PC-9 (cell line): Measurements from ENCODE around the gene ARHGAP26.

Experiments
- CTCF ChIP-seq: fragments of 200-600 bp; sonication (generic); conservative IDR thresholded peaks from 2 replicates; pipeline ENCODE4 v1.6.1; 2017; ENCODE audit warnings: mixed run types, antibody characterized with exemption, mild to moderate bottlenecking, moderate library complexity
- EZH2 ChIP-seq: fragments of 200-600 bp; sonication (generic); IDR thresholded peaks from 2 replicates; pipeline ENCODE4 v1.8.0; 2017; ENCODE audit warnings: antibody characterized with exemption, low read depth

GRCh38 chr5:142792012-142792864 is 22.1 kb downstream of the ARHGAP26 start:
- no peak for TF ChIP-seq CTCF
- TF ChIP-seq EZH2: no peak
